Choroid plexus epithelial cell (primary cell): ENCODE data around the gene KCNK1.

Experiments used
- DNase-seq: peaks from one replicate; pipeline ENCODE4 v3.0.0-alpha.2; 2010; ENCODE audit warnings: low read depth
- H3K4me3 ChIP-seq: 2 replicates; pipeline ENCODE4 v1.5.1; 2011; ENCODE audit warnings: low read depth, mild to moderate bottlenecking, control low read depth, low read length, moderate library complexity
- TF ChIP-seq, protein P1 (sequence below): conservative IDR thresholded peaks from 2 replicates; pipeline ENCODE4 v1.5.1; 2011; ENCODE audit warnings: low read depth, mild to moderate bottlenecking, control low read depth, inconsistent platforms, low read length, moderate library complexity

The KCNK1 gene

DNA sequence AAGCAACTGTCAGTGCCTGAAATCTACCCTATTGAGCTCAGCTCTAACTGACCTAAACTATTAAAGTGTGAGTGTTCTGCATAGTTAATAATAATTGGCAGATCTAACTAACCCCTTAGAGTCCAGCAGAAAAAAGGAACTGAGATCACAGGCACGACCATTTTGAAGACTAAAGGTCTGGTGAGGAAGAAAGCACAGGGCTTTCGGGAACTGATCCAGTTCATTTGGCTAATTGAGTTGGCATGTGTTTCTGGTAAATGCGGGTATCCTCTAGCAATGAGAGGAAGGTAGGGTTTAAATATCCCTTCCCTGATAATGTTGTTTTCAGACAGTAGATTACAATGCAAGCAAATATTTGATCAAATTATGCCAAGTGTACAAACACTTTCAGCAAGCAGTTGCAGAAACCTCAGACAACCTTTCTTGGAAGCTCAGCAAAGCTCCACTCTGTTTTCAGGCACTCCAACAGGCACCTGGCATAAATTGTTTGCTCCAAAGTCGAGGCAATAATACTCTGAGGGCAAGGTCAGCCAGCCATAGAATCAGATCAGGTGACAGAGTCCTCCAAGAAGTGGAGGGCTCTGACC lies 100.8 kb downstream of the KCNK1 start:
- no peak overlapping the region for H3K4me3 ChIP-seq
- DNase-seq, result no peak
- TF ChIP-seq, protein P1, sequence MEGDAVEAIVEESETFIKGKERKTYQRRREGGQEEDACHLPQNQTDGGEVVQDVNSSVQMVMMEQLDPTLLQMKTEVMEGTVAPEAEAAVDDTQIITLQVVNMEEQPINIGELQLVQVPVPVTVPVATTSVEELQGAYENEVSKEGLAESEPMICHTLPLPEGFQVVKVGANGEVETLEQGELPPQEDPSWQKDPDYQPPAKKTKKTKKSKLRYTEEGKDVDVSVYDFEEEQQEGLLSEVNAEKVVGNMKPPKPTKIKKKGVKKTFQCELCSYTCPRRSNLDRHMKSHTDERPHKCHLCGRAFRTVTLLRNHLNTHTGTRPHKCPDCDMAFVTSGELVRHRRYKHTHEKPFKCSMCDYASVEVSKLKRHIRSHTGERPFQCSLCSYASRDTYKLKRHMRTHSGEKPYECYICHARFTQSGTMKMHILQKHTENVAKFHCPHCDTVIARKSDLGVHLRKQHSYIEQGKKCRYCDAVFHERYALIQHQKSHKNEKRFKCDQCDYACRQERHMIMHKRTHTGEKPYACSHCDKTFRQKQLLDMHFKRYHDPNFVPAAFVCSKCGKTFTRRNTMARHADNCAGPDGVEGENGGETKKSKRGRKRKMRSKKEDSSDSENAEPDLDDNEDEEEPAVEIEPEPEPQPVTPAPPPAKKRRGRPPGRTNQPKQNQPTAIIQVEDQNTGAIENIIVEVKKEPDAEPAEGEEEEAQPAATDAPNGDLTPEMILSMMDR, result no peak

DNA sequence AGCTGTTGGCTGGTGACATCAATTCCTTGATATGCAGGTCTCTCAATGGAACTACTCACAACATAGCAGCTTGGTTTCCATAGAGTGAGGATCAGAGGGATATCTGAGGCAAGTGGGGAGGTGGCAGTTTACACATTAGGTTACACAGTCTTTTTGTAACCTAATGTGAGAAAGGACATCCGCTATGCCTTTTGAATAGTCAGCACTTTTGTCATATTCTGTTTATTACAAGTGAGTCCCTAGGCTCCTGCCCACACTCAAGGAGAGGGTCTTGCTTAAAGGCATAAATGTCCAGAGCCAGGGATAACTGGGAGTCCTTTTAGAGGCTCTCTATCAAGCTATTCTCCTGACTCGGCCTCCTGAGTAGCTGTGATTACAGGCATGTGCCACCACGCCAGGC lies 104.2 kb downstream of the KCNK1 start:
- TF ChIP-seq, protein P1, result no peak
- no peak overlapping the region for H3K4me3 ChIP-seq
- DNase-seq, result no peak

DNA sequence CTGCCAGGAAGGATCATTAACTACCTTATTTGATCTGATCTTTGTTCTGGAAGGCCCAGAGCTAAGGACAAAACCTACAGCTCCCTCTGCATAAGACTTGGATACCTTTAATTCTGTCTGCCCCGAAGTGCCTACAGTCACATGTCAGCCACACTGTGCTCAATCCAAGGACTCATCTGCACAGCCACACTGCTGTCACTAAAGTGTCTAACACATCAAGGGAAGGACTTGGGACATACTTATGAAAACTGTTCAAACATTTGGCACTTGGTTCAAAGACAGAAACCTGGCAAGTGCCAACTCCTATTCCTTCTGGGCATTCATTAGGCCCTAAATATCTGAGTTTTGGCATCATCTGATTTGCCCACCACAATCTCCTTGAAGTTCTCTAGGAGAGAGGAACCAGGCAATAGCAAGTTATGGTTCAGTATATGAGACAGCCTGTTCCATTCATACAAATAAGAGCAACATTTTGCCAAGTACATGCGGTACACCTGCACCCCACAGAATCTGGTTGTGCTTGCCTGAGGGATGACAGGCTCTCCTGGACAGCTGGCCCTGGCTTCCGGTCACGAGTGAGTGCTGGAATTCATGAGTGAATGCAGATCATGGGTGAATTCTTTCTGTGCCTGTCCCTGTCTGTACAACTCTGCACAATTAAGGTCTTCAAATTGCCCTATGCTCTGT lies 105.9 kb downstream of the KCNK1 start:
- TF ChIP-seq, protein P1, result no peak
- H3K4me3 ChIP-seq, result no peak overlapping the region
- DNase-seq, result no peak

DNA sequence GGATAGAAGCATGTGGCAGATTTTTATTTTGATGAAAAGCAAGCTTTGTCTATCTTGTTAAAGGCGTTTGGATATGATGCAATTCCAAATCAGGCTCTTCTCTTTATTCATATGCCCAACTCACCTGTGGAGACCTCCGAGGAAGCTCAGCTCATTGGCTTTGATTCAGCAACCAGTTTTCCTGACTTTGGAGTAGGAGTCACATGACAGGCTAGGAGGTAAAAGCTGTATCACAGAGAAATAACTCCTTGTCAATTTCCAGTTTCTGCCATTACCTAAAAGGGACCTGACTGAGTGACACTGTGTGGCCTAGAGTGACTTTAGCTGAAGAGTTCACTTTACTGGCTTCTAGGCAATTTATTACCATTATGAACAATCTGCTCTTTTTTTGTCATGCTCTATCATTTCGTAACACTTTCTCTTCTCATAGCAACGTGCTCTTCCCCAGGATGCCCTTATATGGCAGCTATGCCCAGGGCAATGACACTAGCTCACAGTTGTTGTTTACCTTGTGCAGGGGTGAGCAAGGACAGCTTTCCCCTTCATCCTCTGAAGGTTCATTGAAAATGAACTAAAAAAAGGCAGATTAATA lies 107.2 kb downstream of the KCNK1 start:
- TF ChIP-seq, protein P1, result no peak
- H3K4me3 ChIP-seq, result no peak overlapping the region
- DNase-seq, result no peak
